Keratinocyte (primary cell): Measurements from ENCODE around the gene EXOC6B. TPM values are rescaled to one million over a fixed set of nuclear protein-coding genes. Genes with fewer than 3 reads are reported as not detected.

Experiments used
- DNase-seq: peaks from one replicate; pipeline ENCODE4 v3.0.0-alpha.2; 2011; ENCODE audit warnings: low read depth, missing footprints, low spot score
- FAIRE-seq: peaks from 2 replicates; lab custom pipeline; 2011; peaks lifted over from hg19 to GRCh38; lab: Jason Lieb, UNC
- H2AFZ ChIP-seq: 2 replicates; pipeline ENCODE4 v1.6.0; 2012; ENCODE audit warnings: low read length, control low read depth, inconsistent platforms; ENCODE audit not compliant: control insufficient read depth
- H3K27ac ChIP-seq: 2 replicates; pipeline ENCODE4 v1.5.1; 2011; ENCODE audit warnings: low read length; ENCODE audit not compliant: control insufficient read depth, insufficient read depth
- H3K27me3 ChIP-seq: 3 replicates; pipeline ENCODE4 v1.6.0; 2011; ENCODE audit warnings: low read length; ENCODE audit not compliant: control insufficient read depth, insufficient read depth; ENCODE audit errors: extremely low read depth
- H3K36me3 ChIP-seq, 2 experiments: 2 replicates in 1 of 2; 3 replicates in 1 of 2; pipeline ENCODE4 v1.5.1; 2011; ENCODE audit warnings: low read length in 2 of 2, mild to moderate bottlenecking in 1 of 2; ENCODE audit not compliant: control insufficient read depth in 2 of 2, insufficient read depth in 2 of 2; ENCODE audit errors: extremely low read depth in 1 of 2
- H3K4me1 ChIP-seq: 3 replicates; pipeline ENCODE4 v1.5.1; 2011; ENCODE audit warnings: low read length; ENCODE audit not compliant: control insufficient read depth, insufficient read depth; ENCODE audit errors: extremely low read depth
- H3K4me2 ChIP-seq: 3 replicates; pipeline ENCODE4 v1.6.0; 2011; ENCODE audit warnings: low read depth, low read length; ENCODE audit not compliant: control insufficient read depth, insufficient read depth; ENCODE audit errors: extremely low read depth
- H3K4me3 ChIP-seq, 3 experiments: fragments of 200-600 bp in 1 of 3; sonication (generic) in 1 of 3; 2 replicates in 2 of 3; 3 replicates in 1 of 3; pipeline ENCODE4 v1.5.1; 2011 to 2016; ENCODE audit warnings: low read length in 3 of 3, mild to moderate bottlenecking in 3 of 3, control low read depth in 2 of 3, inconsistent platforms in 1 of 3, low read depth in 1 of 3, mixed read lengths in 1 of 3, mixed run types in 1 of 3, moderate library complexity in 1 of 3; ENCODE audit not compliant: control insufficient read depth in 2 of 3, insufficient read depth in 2 of 3; ENCODE audit errors: extremely low read depth in 1 of 3
- H3K79me2 ChIP-seq: 2 replicates; pipeline ENCODE4 v1.6.0; 2012; ENCODE audit warnings: low read length; ENCODE audit not compliant: control insufficient read depth, insufficient read depth
- H3K9ac ChIP-seq: 3 replicates; pipeline ENCODE4 v1.6.0; 2011; ENCODE audit warnings: low read length; ENCODE audit not compliant: control insufficient read depth, insufficient read depth; ENCODE audit errors: extremely low read depth
- H3K9me1 ChIP-seq: 3 replicates; pipeline ENCODE4 v1.6.0; 2011; ENCODE audit warnings: low read length; ENCODE audit not compliant: control insufficient read depth, insufficient read depth; ENCODE audit errors: extremely low read depth
- H3K9me3 ChIP-seq: 2 replicates; pipeline ENCODE4 v1.5.1; 2012; ENCODE audit warnings: low read depth, low read length; ENCODE audit not compliant: control insufficient read depth
- H4K20me1 ChIP-seq: 3 replicates; pipeline ENCODE4 v1.6.0; 2011; ENCODE audit warnings: low read length; ENCODE audit not compliant: control insufficient read depth, insufficient read depth; ENCODE audit errors: extremely low read depth
- CTCF ChIP-seq, 3 experiments: IDR thresholded peaks in 1 of 3; conservative IDR thresholded peaks in 1 of 3; optimal IDR thresholded peaks in 1 of 3; 2 replicates in 2 of 3; 3 replicates in 1 of 3; pipeline versions ENCODE3 to v1.5.1; 2011; ENCODE audit warnings: low read length in 3 of 3, mild to moderate bottlenecking in 3 of 3, moderate library complexity in 2 of 3, control low read depth in 1 of 3, inconsistent platforms in 1 of 3; ENCODE audit not compliant: insufficient read depth in 2 of 3; ENCODE audit errors: extremely low read depth in 1 of 3
- EZH2 ChIP-seq: IDR thresholded peaks from one replicate; pipeline ENCODE4 v1.6.1; 2012; ENCODE audit warnings: inconsistent platforms, mild to moderate bottlenecking, low read length, moderate library complexity
- dilution Hi-C: fragments of 300-500 bp; cut with MboI; formaldehyde crosslinking; loops from one replicate; pipeline ENCODE4 v1.7.0; 2020; ENCODE audit warnings: low sequenced_read_pairs; ENCODE audit not compliant: extremely low pct_ligation_motif_present
- polyA plus RNA-seq, 5 experiments: library from polyadenylated mRNA; depleted of rRNA in 3 of 5; stranded (reverse) in 3 of 5; stranded (forward) in 1 of 5; unstranded in 1 of 5; fragments of >200 nt; gene quantifications; 1 replicate in 1 of 5; 2 replicates in 3 of 5; 3 replicates in 1 of 5; pipeline versions ENCODE4 v1.2.1 to v1.2.3, GENCODE V29; 2011 to 2012; ENCODE audit warnings: missing spikeins in 2 of 5, low read depth in 1 of 5, low replicate concordance in 1 of 5

EXOC6B gene
- polyA plus RNA-seq, 1 donor (not counting 4 experiments of a cell fraction or from before 2014, with no cell fraction given), result 37.3 TPM

GRCh38 chr2:72545790-72546189 is 280.0 kb downstream of the EXOC6B start:
- DNase-seq (no peak), FAIRE-seq (no peak)
- Histone ChIP-seq H3K4me3 (no peak overlapping the region), H3K36me3 (no peaks in the 10 kb centered on the region), H3K27ac (no peak overlapping the region), H4K20me1 (no peaks in the 10 kb centered on the region), H3K9me3 (no peaks in the 10 kb centered on the region), H3K79me2 (no peaks in the 10 kb centered on the region), H3K9me1 (no peaks in the 10 kb centered on the region), H3K4me1 (no peaks in the 10 kb centered on the region), H2AFZ (no peak overlapping the region), H3K27me3 (no peaks in the 10 kb centered on the region), H3K4me2 (no peak overlapping the region), H3K9ac (no peak overlapping the region)
- dilution Hi-C loops, result no loop called here
- TF ChIP-seq EZH2 (no peak), CTCF (optimal IDR thresholded peaks at IDR 0.05 in 1 of 3, IDR thresholded peaks at IDR 0.05 in 1 of 3, conservative IDR thresholded peaks at IDR 0.05 in 1 of 3; ENCODE audit: extremely low read depth in 1 of 3, insufficient read depth in 2 of 3, low read length in 3 of 3) (no peak)

- dilution Hi-C loops, result no loop called here
- no peak overlapping the region for H3K27ac ChIP-seq
Observed at GRCh38 chr2:72544554-72544953, 281.3 kb downstream of the EXOC6B start.

More at GRCh38 chr2:72544554-72544953, 281.3 kb downstream of the EXOC6B start:
- H3K9ac ChIP-seq, result no peak overlapping the region
- H3K4me1 ChIP-seq, result no peaks in the 10 kb centered on the region
- H3K4me3 ChIP-seq, result no peak overlapping the region
- no peak for FAIRE-seq
- H3K79me2 ChIP-seq, result no peaks in the 10 kb centered on the region
- H3K9me1 ChIP-seq, result no peaks in the 10 kb centered on the region
- no peak overlapping the region for H2AFZ ChIP-seq
- no peak for TF ChIP-seq EZH2
- TF ChIP-seq CTCF (optimal IDR thresholded peaks at IDR 0.05 in 1 of 3, IDR thresholded peaks at IDR 0.05 in 1 of 3, conservative IDR thresholded peaks at IDR 0.05 in 1 of 3; ENCODE audit: extremely low read depth in 1 of 3, insufficient read depth in 2 of 3, low read length in 3 of 3), result no peak
- H3K36me3 ChIP-seq, result no peaks in the 10 kb centered on the region
- no peak for DNase-seq
- H3K9me3 ChIP-seq, result no peaks in the 10 kb centered on the region
- no peaks in the 10 kb centered on the region for H3K27me3 ChIP-seq
- H3K4me2 ChIP-seq, result no peak overlapping the region
- H4K20me1 ChIP-seq, result no peaks in the 10 kb centered on the region
